Stimulated activated naive CD8-positive, alpha-beta T cell treated with anti-CD3 and anti-CD28 coated beads, Interleukin-15, Interleukin-2, amounts not matched to agents 100 ng/mL and 50 ng/mL, for 24 hours (primary cell): ENCODE measurements around the gene IL2RA.
A peak's percentile ranks its signal among the peaks of the same experiment; 100 is the strongest.
"Not testable (repeated sequence)": the region's sequence is repeated elsewhere in the genome, so short reads cannot be mapped to it uniquely, and the experiment has no call there.

Source experiments
- H3K27ac Mint-ChIP-seq: one replicate; pipeline ENCODE4 v1.8.0; 2021; ENCODE audit warnings: mild to moderate bottlenecking, mixed read lengths
- H3K27me3 Mint-ChIP-seq: one replicate; pipeline ENCODE4 v1.8.0; 2021; ENCODE audit warnings: mixed read lengths
- H3K36me3 Mint-ChIP-seq: one replicate; pipeline ENCODE4 v1.8.0; 2021; ENCODE audit warnings: low read depth, mixed read lengths
- H3K4me1 Mint-ChIP-seq: one replicate; pipeline ENCODE4 v1.8.0; 2021; ENCODE audit warnings: low read depth, mixed read lengths
- H3K4me3 Mint-ChIP-seq: one replicate; pipeline ENCODE4 v1.8.0; 2021; ENCODE audit warnings: mild to moderate bottlenecking, mixed read lengths
- H3K9me3 Mint-ChIP-seq: one replicate; pipeline ENCODE4 v1.8.0; 2021; ENCODE audit warnings: mixed read lengths

The IL2RA gene

GRCh38 chr10:6062101-6062771 is at the start of gene IL2RA:
IL2RA (minus strand) TSS chr10:6062367; CDS start chr10:6062151, 216 bp downstream.
- Mint-ChIP-seq H3K4me1 (peaks cover 71% of the 10 kb centered on the region), H3K27ac (peak within 1 kb of the TSS; percentile 97), H3K4me3 (peak within 1 kb of the TSS; percentile 90), H3K9me3 (no peaks in the 10 kb centered on the region), H3K36me3 (peaks cover 50% of the 10 kb centered on the region), H3K27me3 (no peaks in the 10 kb centered on the region)

GRCh38 chr10:6110136-6110535 is 48.0 kb upstream of the IL2RA start:
- Mint-ChIP-seq H3K9me3 (no peaks in the 10 kb centered on the region), H3K36me3 (peaks cover 90% of the 10 kb centered on the region), H3K27ac (peak overlapping the region; percentile 43), H3K4me3 (no peak overlapping the region), H3K4me1 (peaks cover 32% of the 10 kb centered on the region), H3K27me3 (no peaks in the 10 kb centered on the region)

- no peaks in the 10 kb centered on the region for H3K9me3 Mint-ChIP-seq
Measured at GRCh38 chr10:6109444-6109775, 47.2 kb upstream of the IL2RA start.

GRCh38 chr10:6108631-6109443 is 46.7 kb upstream of the IL2RA start:
- H3K36me3 Mint-ChIP-seq, result peaks cover 89% of the 10 kb centered on the region
- no peak overlapping the region for H3K4me3 Mint-ChIP-seq
- peak overlapping the region; percentile 78 for H3K27ac Mint-ChIP-seq
- no peaks in the 10 kb centered on the region for H3K27me3 Mint-ChIP-seq
- H3K9me3 Mint-ChIP-seq, result no peaks in the 10 kb centered on the region
- peaks cover 26% of the 10 kb centered on the region for H3K4me1 Mint-ChIP-seq

More at GRCh38 chr10:6109444-6109775, 47.2 kb upstream of the IL2RA start:
- no peaks in the 10 kb centered on the region for H3K27me3 Mint-ChIP-seq
- H3K4me3 Mint-ChIP-seq, result no peak overlapping the region
- peaks cover 28% of the 10 kb centered on the region for H3K4me1 Mint-ChIP-seq
- peak overlapping the region; percentile 43 for H3K27ac Mint-ChIP-seq
- peaks cover 89% of the 10 kb centered on the region for H3K36me3 Mint-ChIP-seq

- Mint-ChIP-seq H3K4me1 (peaks cover 29% of the 10 kb centered on the region), H3K9me3 (no peaks in the 10 kb centered on the region), H3K27me3 (no peaks in the 10 kb centered on the region), H3K4me3 (no peak overlapping the region), H3K36me3 (peaks cover 85% of the 10 kb centered on the region), H3K27ac (no peak overlapping the region)
Measured at GRCh38 chr10:6108072-6108471, 45.9 kb upstream of the IL2RA start.

GRCh38 chr10:6107616-6108015 is 45.4 kb upstream of the IL2RA start:
- H3K4me3 Mint-ChIP-seq, result not testable (repeated sequence)
- H3K36me3 Mint-ChIP-seq, result peaks cover 83% of the 10 kb centered on the region

DNA sequence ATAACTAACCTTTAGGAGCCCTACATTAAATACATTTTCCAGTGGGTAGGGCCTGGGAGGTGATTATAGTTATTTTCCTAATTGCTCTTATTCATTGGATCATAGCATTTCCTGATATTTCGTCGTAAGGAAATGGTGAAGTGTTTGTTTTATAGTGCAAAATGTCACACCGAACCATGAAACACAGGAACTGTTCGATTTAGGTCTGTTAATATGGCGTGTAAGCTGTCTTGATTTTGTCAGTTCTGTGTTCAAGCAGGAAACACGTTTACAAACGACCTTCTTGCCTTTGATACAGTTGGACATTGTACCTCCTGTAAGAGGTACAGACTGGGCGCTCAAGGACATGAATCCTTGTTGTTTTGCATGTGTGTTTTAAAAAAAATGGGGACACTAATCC is 41.4 kb upstream of the IL2RA start:
- Mint-ChIP-seq H3K36me3 (peaks cover 81% of the 10 kb centered on the region), H3K4me3 (no peak overlapping the region), H3K27me3 (no peaks in the 10 kb centered on the region), H3K4me1 (peaks cover 18% of the 10 kb centered on the region), H3K27ac (peak overlapping the region; percentile 50), H3K9me3 (no peaks in the 10 kb centered on the region)

More at GRCh38 chr10:6107616-6108015, 45.4 kb upstream of the IL2RA start:
- not testable (repeated sequence) for H3K27me3 Mint-ChIP-seq, H3K9me3 Mint-ChIP-seq, H3K27ac Mint-ChIP-seq
- H3K4me1 Mint-ChIP-seq, result peaks cover 29% of the 10 kb centered on the region

- Mint-ChIP-seq H3K27me3 (no peaks in the 10 kb centered on the region), H3K9me3 (no peaks in the 10 kb centered on the region), H3K4me1 (peaks cover 16% of the 10 kb centered on the region), H3K4me3 (no peak overlapping the region), H3K36me3 (peaks cover 81% of the 10 kb centered on the region), H3K27ac (no peak overlapping the region)
Measured at GRCh38 chr10:6102128-6102527, 40.0 kb upstream of the IL2RA start.

GRCh38 chr10:6101181-6101580 is 39.0 kb upstream of the IL2RA start:
- Mint-ChIP-seq H3K4me1 (peaks cover 18% of the 10 kb centered on the region), H3K9me3 (no peaks in the 10 kb centered on the region), H3K27ac (no peak overlapping the region), H3K36me3 (peaks cover 80% of the 10 kb centered on the region), H3K27me3 (no peaks in the 10 kb centered on the region), H3K4me3 (no peak overlapping the region)

GRCh38 chr10:6100370-6100769 is 38.2 kb upstream of the IL2RA start:
- Mint-ChIP-seq H3K4me1 (peaks cover 26% of the 10 kb centered on the region), H3K36me3 (peaks cover 78% of the 10 kb centered on the region), H3K27ac (peak overlapping the region; percentile 13), H3K27me3 (no peaks in the 10 kb centered on the region), H3K4me3 (no peak overlapping the region), H3K9me3 (no peaks in the 10 kb centered on the region)

GRCh38 chr10:6098156-6098555 is 36.0 kb upstream of the IL2RA start:
- H3K9me3 Mint-ChIP-seq, result no peaks in the 10 kb centered on the region
- H3K27me3 Mint-ChIP-seq, result no peaks in the 10 kb centered on the region
- peaks cover 43% of the 10 kb centered on the region for H3K4me1 Mint-ChIP-seq
- peaks cover 74% of the 10 kb centered on the region for H3K36me3 Mint-ChIP-seq
- H3K27ac Mint-ChIP-seq, result peak overlapping the region; percentile 56
- H3K4me3 Mint-ChIP-seq, result no peak overlapping the region

GRCh38 chr10:6097063-6097462 is 34.9 kb upstream of the IL2RA start:
- Mint-ChIP-seq H3K4me1 (peaks cover 51% of the 10 kb centered on the region), H3K27ac (no peak overlapping the region)

GRCh38 chr10:6095810-6096570 is 33.8 kb upstream of the IL2RA start:
- Mint-ChIP-seq H3K36me3 (peaks cover 74% of the 10 kb centered on the region), H3K4me3 (peak overlapping the region; percentile 10), H3K4me1 (peaks cover 61% of the 10 kb centered on the region), H3K27ac (peak overlapping the region; percentile 33), H3K27me3 (no peaks in the 10 kb centered on the region), H3K9me3 (no peaks in the 10 kb centered on the region)

More at GRCh38 chr10:6097063-6097462, 34.9 kb upstream of the IL2RA start:
- no peaks in the 10 kb centered on the region for H3K27me3 Mint-ChIP-seq
- no peak overlapping the region for H3K4me3 Mint-ChIP-seq
- peaks cover 74% of the 10 kb centered on the region for H3K36me3 Mint-ChIP-seq
- H3K9me3 Mint-ChIP-seq, result no peaks in the 10 kb centered on the region

DNA sequence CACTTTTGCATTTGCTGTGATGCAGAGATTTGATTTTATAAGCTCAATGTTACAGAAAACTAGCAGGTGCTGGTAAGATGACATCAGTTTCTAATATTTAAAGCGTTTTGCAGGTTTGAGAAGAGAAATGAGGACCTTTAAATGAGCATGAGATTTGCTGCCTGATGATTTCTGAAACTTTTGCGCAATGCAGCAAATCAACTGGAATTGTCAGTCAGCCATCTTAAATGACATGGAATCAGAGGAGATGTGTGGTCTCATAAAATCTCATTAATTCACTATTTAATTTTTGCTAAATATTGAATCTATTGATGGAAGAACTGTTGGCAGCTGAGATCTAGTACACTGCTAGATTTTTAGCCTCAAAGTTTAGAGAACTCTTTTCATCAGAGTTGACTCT is 30.6 kb upstream of the IL2RA start:
- H3K4me3 Mint-ChIP-seq, result no peak overlapping the region
- H3K36me3 Mint-ChIP-seq, result peaks cover 61% of the 10 kb centered on the region
- H3K4me1 Mint-ChIP-seq, result peaks cover 75% of the 10 kb centered on the region
- no peak overlapping the region for H3K27ac Mint-ChIP-seq
- no peaks in the 10 kb centered on the region for H3K27me3 Mint-ChIP-seq
- H3K9me3 Mint-ChIP-seq, result no peaks in the 10 kb centered on the region

- peaks cover 52% of the 10 kb centered on the region for H3K36me3 Mint-ChIP-seq
- peak overlapping the region; percentile 65 for H3K27ac Mint-ChIP-seq
Measured at GRCh38 chr10:6091630-6092029, 29.5 kb upstream of the IL2RA start.

More at GRCh38 chr10:6091630-6092029, 29.5 kb upstream of the IL2RA start:
- no peaks in the 10 kb centered on the region for H3K9me3 Mint-ChIP-seq
- H3K4me3 Mint-ChIP-seq, result peak overlapping the region; percentile 91
- peaks cover 86% of the 10 kb centered on the region for H3K4me1 Mint-ChIP-seq
- no peaks in the 10 kb centered on the region for H3K27me3 Mint-ChIP-seq
